Hematopoietic multipotent progenitor cell treated with erythropoietin and hydrocortisone succinate and interleukin-3 and kit ligand, for 17 days (in vitro differentiated cells): ENCODE measurements around the gene IQSEC1.
A peak's percentile ranks its signal among the peaks of the same experiment; 100 is the strongest.

Experiments
- DNase-seq: peaks from one replicate; pipeline ENCODE4 v3.0.0-alpha.2; 2015; ENCODE audit warnings: low spot score

The IQSEC1 gene

GRCh38 chr3:13107661-13108060 lies 34.4 kb upstream of the IQSEC1 start:
- no peak for DNase-seq

- no peak for DNase-seq
These were observed 33.2 kb upstream of the IQSEC1 start for GRCh38 chr3:13106308-13107001.

GRCh38 chr3:13105896-13106250 lies 32.6 kb upstream of the IQSEC1 start:
- no peak for DNase-seq

- DNase-seq: no peak
These were observed 32.1 kb upstream of the IQSEC1 start for GRCh38 chr3:13105181-13105895.

GRCh38 chr3:13104511-13104910 lies 31.3 kb upstream of the IQSEC1 start:
- DNase-seq: no peak

DNA sequence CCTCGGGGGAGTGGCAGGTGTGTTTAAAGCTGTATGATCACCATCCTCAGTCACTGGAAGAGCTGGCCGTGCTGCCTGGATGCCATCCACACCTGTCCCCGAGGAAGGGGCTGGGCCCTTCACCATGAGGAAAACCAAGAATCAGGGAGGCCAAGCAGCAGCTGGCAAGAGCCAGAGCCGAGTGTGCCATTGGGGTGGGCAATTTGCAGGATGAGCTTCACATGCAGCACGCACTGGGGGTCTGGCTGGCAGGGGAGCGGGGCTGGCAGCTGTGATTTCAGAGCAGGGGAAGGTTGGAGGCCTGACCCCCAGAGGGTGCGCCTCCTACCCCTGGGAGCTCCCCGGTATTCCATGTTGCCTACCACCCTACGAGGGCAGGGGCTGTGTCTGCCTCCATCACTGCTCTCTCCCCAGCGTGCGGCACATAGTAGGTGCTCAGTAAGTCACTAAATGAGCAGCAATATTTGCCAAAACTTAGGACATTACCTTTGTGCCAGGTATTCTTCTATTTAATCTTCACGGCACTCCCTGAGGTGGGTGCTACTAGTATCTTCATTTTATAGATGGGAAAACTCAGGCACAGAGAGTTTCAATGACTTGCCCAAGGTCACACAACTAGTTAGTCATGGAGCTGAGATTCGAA lies 30.3 kb upstream of the IQSEC1 start:
- DNase-seq: no peak

DNA sequence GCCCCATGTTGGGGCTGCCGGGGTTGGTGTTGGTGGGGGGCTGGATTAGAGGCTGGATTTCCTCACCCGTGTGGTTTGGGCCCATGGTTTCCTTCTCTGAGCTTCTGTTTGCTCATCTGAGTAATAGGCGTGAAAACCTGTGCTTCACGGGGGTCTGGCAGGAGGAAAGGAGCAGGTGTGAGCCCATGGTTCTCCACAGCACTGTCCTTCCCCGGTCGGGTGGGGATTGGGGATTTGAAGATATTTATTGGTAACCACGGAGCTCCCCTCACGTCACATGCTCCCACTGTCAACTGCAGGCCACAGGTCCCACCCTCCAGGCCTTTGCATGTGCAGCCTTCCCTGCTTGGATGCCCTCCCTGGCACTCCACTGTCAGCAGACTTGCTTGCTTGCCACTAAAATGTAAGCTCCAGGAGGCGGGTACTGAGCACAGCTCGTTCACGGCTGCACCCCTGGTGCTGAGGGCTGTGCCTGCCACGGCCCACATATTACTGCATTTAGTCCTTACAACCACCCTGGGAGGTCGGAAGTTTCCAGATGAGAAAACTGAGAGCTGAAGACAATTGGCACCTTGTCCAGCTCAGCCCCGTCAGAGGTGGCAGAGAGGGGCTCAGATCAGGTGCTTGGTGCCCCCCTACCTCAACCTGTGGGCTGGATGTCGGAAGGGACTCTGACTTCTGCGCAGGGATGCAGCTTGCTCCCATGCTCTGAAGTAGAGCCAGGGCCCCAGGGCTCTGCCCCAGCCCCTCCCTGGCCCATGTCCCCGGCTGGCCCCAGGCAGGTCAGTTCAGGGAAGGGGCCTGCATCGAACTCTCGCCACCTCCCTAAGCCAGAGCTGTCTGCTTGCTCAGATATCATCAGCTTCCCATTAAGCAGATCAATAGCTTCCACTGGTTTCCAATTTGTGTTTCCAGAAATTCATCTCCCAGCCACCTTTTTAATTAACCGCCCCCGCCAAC lies 29.4 kb upstream of the IQSEC1 start:
- DNase-seq: no peak

DNA sequence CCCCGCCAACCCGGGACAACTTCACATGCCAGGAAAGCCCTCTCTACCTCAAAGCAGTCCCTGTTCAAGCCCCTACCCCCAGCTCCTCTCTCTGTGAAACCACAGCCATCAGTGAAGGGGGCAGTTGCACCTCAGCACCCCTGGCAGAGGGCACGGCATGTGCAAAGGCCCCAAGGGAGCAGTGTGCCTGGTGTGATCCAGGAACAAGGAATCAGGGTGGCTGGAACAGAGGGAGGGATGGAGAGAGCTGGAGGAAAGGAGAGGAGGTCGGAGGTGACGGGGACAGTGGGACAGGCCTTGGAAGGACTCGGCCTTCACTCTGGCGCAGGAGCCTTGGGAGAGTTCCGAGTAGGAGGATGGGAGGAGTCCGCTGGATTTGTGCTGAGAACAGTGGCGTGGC lies 26.5 kb upstream of the IQSEC1 start:
- DNase-seq: no peak

DNA sequence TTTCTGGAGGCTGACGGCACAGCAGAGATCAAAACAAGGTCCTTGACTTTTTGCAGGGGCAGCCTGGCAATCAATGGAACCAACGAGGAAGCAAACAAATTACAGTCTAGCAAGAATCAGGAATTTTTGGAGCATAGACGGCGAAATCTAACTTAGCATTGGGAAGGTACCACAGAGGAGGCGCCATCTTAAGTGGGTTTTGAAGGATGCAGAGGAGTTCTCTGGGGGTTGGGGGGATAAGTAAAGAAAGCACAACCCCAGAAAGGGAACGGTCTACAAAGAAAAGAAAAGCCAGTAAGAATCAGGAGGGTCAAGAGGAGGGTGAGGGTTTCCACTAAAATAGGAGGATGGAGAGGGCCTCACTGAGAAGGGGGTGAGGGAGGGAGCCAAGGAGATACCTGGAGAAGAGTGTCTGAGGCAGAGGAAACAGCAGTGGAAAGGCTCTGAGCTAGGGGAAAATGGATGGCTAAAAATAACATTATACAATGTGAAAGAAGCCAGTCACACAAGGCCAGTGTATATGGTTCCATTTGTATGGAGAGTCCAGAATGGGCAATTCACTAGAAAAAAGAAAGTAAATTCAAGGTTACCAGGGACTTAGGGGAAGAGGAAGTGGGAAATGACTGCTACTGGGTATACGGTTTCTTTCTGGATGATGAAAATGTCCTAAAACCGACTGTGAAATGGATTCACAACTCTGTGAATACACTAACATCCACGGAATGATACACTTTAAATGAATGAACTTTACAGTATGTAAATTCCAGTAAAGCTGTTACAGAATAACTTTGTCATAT lies 25.2 kb upstream of the IQSEC1 start:
- no peak for DNase-seq

DNA sequence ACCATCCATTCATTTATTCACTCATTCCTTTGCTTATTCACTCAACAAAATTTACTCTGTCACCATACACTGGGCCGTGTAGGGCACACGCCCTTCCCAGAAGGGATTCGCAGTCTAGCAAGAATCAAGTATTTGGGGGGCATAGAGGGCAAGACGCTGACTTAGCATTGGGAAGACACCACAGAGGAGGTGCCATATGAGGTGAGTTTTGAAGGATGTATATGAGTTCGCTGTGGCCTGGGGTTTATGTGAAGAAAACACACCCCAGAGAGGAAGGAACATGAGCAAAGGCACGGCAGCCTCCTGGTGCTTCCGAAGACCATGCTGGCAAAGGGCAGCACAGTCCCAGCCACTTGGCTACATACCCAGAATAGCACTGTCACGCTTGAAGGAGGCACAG lies 23.1 kb upstream of the IQSEC1 start:
- no peak for DNase-seq

DNA sequence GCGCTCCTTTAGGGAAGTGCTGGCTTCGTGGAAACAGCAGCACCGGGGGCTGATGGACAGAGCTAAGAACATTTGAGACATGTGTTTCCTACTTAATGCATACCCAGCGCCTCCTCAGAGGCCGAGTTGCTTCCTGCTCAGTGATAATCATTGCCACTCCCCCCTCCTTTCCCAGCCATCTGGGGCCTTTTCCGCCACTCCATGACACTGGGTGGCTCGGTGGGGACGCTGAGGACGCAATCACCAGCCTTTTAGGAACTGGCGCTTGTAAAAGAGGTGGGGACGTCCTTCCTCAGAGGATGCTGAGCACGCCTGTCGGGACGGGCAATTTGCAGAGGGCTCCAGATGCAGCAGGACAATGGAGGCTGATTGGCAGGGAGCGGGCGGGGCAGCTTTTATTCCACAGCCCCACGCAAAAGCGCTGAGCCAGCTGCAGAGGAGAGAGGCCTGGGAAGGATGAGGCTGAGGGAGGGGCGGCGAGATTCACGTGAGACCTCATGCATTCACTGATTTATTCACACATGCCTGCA lies 22.2 kb upstream of the IQSEC1 start:
- no peak for DNase-seq

- no peak for DNase-seq
These were observed 20.5 kb upstream of the IQSEC1 start for GRCh38 chr3:13093687-13094086.

GRCh38 chr3:13092621-13093617 lies 19.7 kb upstream of the IQSEC1 start:
- DNase-seq: no peak

DNA sequence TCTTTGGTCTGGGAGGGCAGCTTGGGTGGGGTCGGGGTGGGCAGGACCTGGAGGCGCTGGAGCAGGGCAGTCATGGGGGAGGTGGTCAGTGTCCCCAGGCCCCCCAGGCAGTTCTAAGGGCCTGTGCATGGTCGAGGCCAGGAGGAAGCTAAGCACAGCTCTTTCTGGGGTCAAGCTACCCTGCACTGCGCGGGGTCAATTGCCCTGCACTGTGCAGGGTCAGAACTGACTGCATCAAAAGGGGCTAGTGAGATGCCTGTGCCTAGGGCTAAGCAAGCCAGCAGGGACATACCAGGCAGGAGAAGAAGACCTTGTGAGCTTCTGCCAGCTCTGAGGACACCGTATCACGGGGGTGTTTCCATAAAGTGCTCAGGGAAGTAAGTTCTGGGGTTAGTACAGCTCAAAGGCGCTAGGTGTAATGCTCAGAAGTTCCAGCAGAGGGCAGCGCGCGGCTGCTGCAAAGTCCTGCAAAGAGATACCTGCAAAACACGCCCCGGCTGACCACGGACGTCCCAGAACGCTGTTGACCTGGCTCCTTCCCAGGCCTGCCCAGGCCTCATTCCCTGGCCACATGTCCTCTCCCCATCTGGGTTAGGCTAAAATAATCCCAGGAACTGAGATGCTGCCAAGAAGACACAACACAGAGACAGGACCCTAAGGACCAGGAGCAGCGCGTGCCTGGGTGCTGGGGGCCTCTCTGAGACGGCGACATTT lies 18.8 kb upstream of the IQSEC1 start:
- DNase-seq: peak; percentile 70

DNA sequence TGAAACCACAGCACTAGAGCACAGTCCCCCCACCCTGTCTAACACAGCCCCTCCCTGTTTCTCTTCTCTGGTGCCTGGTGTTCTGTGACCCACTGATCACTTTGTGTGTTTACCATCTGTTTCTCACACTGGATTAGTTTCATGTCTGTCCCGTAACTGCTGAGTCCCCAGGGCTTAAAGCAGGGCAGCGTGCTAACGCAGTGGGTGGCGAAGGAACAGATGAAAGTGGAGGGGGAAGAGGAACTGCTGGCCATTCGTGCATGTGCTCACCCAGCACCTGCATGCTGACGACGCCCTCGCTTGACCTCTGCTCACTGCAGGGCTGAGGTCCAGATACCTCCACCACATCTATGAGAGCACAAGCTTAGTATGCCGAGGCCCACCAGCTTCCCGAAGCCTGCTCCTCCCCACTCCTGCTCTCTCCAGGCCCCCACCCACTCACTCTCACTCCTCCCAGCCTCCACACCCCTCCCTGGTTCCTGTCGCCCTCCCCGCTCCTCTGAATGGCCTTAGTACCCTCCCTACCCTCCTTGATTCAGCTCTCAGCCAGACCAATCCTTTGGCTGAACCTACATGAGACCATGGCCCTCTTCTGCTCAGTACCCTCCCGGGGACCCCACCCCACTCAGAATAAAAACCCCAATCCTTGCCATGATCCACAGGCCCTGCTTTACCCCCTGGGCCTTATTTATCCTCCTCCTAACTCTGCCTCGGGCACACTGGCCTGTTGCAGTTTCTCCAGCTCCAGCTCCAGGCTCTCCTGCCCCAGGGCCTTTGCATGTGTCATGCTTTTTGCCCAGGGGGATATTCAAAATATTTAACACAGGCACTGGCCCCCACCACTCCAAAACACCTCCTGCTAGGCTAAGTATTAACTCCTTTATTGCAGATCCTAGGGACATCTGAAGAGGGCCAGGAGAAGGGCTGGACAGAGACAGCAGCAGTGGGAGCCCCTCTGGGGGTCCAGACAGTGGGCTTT lies 15.1 kb upstream of the IQSEC1 start:
- no peak for DNase-seq

DNA sequence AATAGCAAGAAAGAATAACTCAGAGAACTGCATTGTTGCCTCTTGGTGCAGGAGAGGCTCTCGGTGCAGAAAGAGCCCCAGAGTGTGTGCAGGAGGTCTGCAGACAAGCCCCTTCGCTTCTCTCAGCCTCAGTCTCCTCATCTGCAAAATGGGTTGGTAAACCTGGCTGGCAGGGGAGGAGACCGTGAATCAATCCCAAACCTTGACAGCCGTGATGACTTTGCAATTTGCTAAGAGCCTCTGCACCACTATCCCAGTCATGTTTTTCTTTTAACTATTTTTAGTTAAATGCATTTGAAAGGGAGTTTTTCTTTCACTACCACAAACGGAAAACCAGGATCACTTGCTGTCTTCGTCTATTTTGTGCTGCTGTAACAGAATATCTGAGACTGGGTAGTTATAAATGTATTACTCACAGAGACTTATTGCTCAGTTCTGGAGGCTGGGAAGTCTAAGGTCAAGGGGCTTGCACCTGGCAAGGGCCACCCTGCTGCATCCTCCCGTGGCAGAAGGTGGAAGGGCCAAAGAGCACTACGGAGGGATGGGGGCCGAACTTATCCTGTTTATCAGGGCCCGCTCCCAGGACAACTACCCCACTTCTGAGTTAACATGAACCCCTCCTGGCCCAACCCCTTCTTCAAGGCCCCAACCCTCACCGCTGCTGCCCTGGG lies 14.2 kb upstream of the IQSEC1 start:
- DNase-seq: no peak

- DNase-seq: no peak
These were observed 13.3 kb upstream of the IQSEC1 start for GRCh38 chr3:13086531-13086981.

DNA sequence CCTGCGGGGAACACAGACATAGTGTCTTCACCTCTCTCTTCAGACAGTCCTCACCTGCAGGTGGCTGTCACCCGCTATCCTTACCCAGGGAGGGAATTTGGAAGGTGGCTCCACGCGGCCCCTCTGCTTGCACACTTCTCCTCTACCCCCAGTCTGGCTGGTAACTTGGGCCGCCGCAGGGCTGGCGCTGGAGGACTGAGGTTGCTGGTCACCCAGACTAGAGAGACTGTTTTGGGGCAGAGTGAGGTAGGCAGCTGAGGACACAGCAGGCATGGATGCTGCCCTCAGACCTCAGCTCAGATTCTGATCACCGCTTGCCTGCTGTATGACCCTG lies 12.6 kb upstream of the IQSEC1 start:
- no peak for DNase-seq
